ENCODE data around the gene SH3RF3.

Gene SH3RF3

DNA sequence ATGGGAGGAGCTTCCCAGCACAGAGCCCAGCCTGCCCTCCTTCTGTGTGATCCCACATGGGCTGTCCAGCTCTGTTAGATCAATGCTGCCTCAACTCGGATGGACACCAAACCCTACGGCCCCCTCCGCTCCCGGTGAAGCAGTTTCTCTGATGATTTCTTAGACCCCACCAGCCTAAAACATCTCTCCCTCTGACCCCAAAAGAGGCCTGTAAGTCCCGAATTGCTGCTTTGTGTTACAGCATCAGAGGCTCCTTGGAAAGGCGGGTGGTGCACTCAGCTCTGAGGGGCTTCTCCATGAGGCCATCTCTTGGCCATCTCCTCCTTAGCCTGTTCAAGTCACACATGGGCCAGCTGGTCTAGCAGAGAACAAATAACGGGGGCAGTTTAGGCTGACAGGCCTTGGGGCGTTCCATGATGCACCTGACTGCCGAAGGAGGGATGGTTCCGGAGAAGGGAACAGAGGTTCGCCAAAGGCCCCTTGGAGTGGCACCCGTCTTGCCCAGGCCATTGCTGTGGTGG is 240.7 kb downstream of the SH3RF3 start:
- TF ChIP-seq POLR2AphosphoS5 (IDR thresholded peaks at IDR 0.05; ENCODE audit: low read depth, low read length) (no peak), SIN3A (IDR thresholded peaks at IDR 0.05; ENCODE audit: borderline replicate concordance, insufficient read depth, low read length) (no peak), TAF1 (IDR thresholded peaks at IDR 0.05; ENCODE audit: borderline replicate concordance, insufficient read depth, low read length) (no peak), FOXP2 (optimal IDR thresholded peaks at IDR 0.05; ENCODE audit: borderline replicate concordance, extremely low read depth, extremely low read length, insufficient read depth) (no peak)
- TF ChIP-seq, protein P1, sequence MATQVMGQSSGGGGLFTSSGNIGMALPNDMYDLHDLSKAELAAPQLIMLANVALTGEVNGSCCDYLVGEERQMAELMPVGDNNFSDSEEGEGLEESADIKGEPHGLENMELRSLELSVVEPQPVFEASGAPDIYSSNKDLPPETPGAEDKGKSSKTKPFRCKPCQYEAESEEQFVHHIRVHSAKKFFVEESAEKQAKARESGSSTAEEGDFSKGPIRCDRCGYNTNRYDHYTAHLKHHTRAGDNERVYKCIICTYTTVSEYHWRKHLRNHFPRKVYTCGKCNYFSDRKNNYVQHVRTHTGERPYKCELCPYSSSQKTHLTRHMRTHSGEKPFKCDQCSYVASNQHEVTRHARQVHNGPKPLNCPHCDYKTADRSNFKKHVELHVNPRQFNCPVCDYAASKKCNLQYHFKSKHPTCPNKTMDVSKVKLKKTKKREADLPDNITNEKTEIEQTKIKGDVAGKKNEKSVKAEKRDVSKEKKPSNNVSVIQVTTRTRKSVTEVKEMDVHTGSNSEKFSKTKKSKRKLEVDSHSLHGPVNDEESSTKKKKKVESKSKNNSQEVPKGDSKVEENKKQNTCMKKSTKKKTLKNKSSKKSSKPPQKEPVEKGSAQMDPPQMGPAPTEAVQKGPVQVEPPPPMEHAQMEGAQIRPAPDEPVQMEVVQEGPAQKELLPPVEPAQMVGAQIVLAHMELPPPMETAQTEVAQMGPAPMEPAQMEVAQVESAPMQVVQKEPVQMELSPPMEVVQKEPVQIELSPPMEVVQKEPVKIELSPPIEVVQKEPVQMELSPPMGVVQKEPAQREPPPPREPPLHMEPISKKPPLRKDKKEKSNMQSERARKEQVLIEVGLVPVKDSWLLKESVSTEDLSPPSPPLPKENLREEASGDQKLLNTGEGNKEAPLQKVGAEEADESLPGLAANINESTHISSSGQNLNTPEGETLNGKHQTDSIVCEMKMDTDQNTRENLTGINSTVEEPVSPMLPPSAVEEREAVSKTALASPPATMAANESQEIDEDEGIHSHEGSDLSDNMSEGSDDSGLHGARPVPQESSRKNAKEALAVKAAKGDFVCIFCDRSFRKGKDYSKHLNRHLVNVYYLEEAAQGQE (IDR thresholded peaks at IDR 0.05; ENCODE audit: insufficient read depth in 1 of 2, low read depth in 2 of 2, low read length in 2 of 2), result no peak

DNA sequence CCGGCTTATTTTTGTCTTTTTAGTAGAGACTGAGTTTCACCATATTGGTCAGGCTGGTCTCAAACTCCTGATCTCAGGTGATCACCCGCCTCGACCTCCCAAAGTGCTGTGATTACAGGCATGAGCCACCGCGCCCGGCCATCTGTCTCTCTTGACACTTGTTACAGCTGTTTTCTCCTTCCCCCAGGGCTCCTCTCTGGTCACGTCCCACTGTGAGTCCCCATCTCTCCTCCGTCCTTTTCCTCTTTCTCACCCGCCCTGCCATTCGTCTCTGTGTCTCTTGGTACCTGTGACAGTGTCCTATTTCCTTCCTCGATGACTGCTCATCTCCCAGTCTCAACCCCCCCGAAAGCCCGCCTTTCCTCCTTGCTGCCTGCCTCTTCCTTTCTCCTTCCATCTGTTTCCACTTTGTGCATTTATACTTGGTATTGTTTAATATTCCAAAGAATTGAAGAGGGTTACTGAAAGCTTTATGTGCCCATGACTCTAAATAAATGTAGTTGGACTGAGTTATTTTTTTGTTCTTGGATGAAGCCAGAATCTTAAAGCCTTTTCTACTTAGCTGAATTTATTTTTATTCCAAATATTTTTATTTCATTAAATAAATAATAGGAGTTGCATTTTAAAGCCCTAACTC is 241.5 kb downstream of the SH3RF3 start:
- TF ChIP-seq, protein P1 (IDR thresholded peaks at IDR 0.05; ENCODE audit: insufficient read depth in 1 of 2, low read depth in 2 of 2, low read length in 2 of 2), result no peak
- TF ChIP-seq SIN3A (IDR thresholded peaks at IDR 0.05; ENCODE audit: borderline replicate concordance, insufficient read depth, low read length) (no peak), POLR2AphosphoS5 (IDR thresholded peaks at IDR 0.05; ENCODE audit: low read depth, low read length) (no peak), TAF1 (IDR thresholded peaks at IDR 0.05; ENCODE audit: borderline replicate concordance, insufficient read depth, low read length) (no peak)

DNA sequence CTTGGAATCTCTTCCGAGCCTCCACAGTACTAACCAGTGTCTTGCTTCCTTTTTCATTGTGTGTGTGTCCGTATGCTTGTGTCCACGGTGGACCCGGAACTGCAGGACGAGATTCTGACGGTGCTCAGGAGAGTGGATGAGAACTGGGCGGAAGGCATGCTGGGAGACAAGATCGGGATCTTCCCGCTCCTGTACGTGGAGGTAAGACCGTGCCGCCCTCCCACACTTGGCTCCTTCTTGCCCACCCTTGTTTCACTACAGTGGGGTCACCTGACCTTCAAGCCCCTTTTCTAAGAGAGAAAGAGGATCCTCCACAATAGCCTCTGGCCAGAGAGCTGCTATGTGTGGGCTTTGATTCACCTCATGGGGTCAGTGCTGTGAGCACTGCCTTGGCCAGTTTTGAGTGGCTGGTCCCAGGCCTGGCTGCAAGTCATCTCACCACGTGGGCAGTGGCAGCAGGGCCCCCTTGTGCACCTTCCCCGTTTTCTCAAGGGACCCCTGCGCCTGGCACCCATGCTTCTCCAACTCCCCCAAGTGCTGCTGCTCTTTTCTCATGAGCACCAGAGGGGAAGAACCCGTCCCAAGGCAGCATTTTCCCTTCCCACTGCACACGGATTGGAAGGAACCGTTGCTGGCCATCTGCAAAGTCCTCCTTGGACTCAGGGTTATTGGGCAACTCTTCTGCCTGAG is 242.6 kb downstream of the SH3RF3 start:
- TF ChIP-seq POLR2AphosphoS5 (IDR thresholded peaks at IDR 0.05; ENCODE audit: low read depth, low read length), result no peak
- TF ChIP-seq, protein P1 (IDR thresholded peaks at IDR 0.05; ENCODE audit: insufficient read depth in 1 of 2, low read depth in 2 of 2, low read length in 2 of 2), result no peak
- no peak for TF ChIP-seq SIN3A (IDR thresholded peaks at IDR 0.05; ENCODE audit: borderline replicate concordance, insufficient read depth, low read length)
- TF ChIP-seq TAF1 (IDR thresholded peaks at IDR 0.05; ENCODE audit: borderline replicate concordance, insufficient read depth, low read length), result no peak
- TF ChIP-seq FOXP2 (optimal IDR thresholded peaks at IDR 0.05; ENCODE audit: borderline replicate concordance, extremely low read depth, extremely low read length, insufficient read depth), result no peak

DNA sequence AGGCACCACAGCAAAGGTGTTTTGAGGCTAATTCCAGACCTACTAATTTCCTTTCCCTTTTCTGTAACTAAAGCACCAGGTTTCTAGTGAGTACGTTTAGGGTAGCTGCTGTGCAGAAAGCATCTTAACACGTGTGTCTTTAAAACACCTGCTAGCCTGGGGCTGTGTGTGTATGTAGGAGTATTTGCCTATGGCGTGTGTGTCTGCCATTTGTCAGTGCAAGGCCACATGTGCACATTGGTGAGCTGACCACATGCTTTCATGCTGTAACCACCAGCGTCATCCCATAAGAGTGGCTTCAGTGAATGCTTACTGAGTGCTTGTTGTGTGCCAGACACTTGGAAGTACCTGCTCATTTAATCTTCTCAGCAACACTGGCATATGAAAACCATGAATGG is 243.2 kb downstream of the SH3RF3 start:
- TF ChIP-seq SIN3A (IDR thresholded peaks at IDR 0.05; ENCODE audit: borderline replicate concordance, insufficient read depth, low read length) (no peak), POLR2AphosphoS5 (IDR thresholded peaks at IDR 0.05; ENCODE audit: low read depth, low read length) (no peak), FOXP2 (optimal IDR thresholded peaks at IDR 0.05; ENCODE audit: borderline replicate concordance, extremely low read depth, extremely low read length, insufficient read depth) (no peak), TAF1 (IDR thresholded peaks at IDR 0.05; ENCODE audit: borderline replicate concordance, insufficient read depth, low read length) (no peak)
- TF ChIP-seq, protein P1 (IDR thresholded peaks at IDR 0.05; ENCODE audit: insufficient read depth in 1 of 2, low read depth in 2 of 2, low read length in 2 of 2), result no peak
